GM18505 (cell line): ENCODE results near the gene TAF1A.
A peak's percentile ranks its signal among the peaks of the same experiment; 100 is the strongest.

Source experiments
- ATAC-seq: cut with Tn5 transposase; IDR thresholded peaks from one replicate; pipeline ENCODE4 v1.9.1; 2021; ENCODE audit not compliant: unreplicated experiment
- POLR2A ChIP-seq: IDR thresholded peaks from 4 replicates; pipeline ENCODE4 v1.6.1; 2011; ENCODE audit warnings: borderline replicate concordance; ENCODE audit not compliant: insufficient read depth, insufficient read length; ENCODE audit errors: extremely low read depth

Gene TAF1A

GRCh38 chr1:222589462-222590302 lies at the start of gene TAF1A:
TSS of gene TAF1A (minus strand) at chr1:222589933.
- TF ChIP-seq POLR2A, result peak; percentile 66
- ATAC-seq, result peak; percentile 99

GRCh38 chr1:222634180-222635013 lies 44.7 kb upstream of the TAF1A start:
- TF ChIP-seq POLR2A, result no peak

DNA sequence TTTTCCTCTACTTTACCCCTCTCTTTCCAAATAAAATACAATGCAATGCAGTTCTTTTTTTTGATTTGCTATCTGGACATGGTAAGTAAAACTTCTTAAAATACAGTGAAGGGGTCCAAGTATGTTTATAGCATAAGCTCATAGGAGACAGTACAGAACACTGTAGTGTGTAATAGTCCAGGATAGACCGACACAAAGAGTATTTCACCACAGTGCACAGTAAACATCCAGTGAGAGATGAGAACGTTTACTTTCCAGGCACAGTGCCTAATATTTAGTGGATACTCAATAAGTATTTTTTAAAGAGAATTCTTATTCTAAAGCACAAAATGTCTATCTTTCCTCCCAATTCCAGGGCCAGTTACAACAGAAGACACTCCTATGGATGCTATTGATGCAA lies 43.0 kb upstream of the TAF1A start:
- no peak for TF ChIP-seq POLR2A
- no peak for ATAC-seq

More at GRCh38 chr1:222634180-222635013, 44.7 kb upstream of the TAF1A start:
- no peak for ATAC-seq

DNA sequence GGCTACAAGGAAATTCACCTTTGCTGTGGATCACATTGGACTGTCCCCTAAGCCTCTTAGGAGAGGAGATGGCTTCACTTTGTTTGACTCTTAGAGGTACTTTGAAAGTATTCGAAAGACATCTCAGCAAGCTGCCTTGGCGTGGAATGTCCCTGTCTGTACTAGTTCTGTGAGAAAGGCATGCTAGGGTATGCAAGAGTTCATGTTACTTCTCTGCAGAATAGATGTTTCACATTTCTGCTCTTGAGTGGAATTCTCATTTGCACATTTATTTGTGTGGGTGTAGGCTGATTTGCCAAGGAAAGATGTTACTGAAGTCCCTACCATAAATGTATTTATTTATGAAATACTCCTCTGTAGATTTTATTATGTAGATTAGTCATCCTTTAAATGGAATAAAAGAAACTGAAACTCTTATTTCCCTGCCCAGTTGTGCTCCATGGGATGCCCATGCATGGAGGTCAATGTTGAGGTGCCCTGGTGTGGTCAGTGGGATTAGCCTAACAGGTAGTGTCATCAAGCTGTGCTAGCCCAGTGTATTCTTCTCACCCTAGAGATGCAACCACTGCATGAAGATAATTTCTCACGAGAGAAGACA lies 42.0 kb upstream of the TAF1A start:
- TF ChIP-seq POLR2A, result no peak
- no peak for ATAC-seq

DNA sequence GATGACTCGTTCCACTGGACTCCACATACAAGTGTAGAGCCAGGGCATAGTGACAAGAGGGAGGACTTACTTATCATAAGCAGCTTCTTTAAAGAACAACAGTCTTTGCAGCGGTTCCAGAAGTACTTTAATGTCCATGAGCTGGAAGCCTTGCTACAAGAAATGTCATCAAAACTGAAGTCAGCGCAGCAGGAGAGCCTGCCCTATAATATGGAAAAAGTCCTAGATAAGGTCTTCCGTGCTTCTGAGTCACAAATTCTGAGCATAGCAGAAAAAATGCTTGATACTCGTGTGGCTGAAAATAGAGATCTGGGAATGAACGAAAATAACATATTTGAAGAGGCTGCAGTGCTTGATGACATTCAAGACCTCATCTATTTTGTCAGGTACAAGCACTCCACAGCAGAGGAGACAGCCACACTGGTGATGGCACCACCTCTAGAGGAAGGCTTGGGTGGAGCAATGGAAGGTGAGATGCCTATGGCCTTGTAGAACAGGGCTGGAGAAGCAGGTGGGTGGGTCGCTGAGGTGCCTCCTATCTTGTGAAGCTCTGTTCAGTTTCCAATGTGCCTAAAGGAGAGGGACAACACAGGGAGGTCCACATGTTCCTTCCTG lies 40.3 kb upstream of the TAF1A start:
- ATAC-seq, result no peak
- TF ChIP-seq POLR2A, result no peak

- ATAC-seq, result no peak
- TF ChIP-seq POLR2A, result no peak
These were observed 37.5 kb upstream of the TAF1A start for GRCh38 chr1:222627232-222627631.

- ATAC-seq, result no peak
- TF ChIP-seq POLR2A, result no peak
These were observed 34.5 kb upstream of the TAF1A start for GRCh38 chr1:222624214-222624613.

- TF ChIP-seq POLR2A, result no peak
- ATAC-seq, result no peak
These were observed 33.7 kb upstream of the TAF1A start for GRCh38 chr1:222623458-222623857.

GRCh38 chr1:222622765-222623164 lies 33.0 kb upstream of the TAF1A start:
- TF ChIP-seq POLR2A, result no peak
- ATAC-seq, result no peak

DNA sequence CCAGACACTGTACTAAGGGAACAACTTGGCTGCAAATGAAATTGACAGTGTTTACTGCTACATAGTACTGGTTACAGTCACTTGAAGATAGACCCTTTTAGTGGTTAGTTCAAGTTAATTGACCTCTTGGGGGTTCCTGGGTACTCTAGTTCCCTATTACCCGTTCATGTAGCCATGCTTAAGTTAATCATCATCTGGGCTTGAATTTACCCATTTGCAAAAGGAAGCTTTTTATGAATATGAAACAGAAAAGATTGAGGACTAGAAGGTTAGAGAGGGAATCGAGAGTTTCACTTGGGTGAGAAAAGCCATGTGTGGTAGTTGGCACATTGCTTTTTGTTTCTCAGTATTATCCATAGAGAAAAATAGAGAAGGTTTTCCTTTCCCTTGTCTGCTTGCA lies 30.8 kb upstream of the TAF1A start:
- no peak for TF ChIP-seq POLR2A
- no peak for ATAC-seq

- no peak for ATAC-seq
- TF ChIP-seq POLR2A, result no peak
These were observed 29.3 kb upstream of the TAF1A start for GRCh38 chr1:222618880-222619596.
